HG03439 (cell line): Measurements from ENCODE around the gene FAF2.
A peak's percentile ranks its signal among the peaks of the same experiment; 100 is the strongest.
"Not testable (repeated sequence)": the region's sequence is repeated elsewhere in the genome, so short reads cannot be mapped to it uniquely, and the experiment has no call there.

Source experiments
- ATAC-seq: cut with Tn5 transposase; IDR thresholded peaks from one replicate; pipeline ENCODE4 v1.9.1; 2021; ENCODE audit warnings: mild to moderate bottlenecking, moderate library complexity; ENCODE audit not compliant: unreplicated experiment

Gene FAF2

GRCh38 chr5:176416965-176417364 lies 31.2 kb upstream of the FAF2 start:
- ATAC-seq: no peak

- ATAC-seq: no peak
These were observed 29.9 kb upstream of the FAF2 start for GRCh38 chr5:176418251-176418650.

GRCh38 chr5:176420086-176420485 lies 28.1 kb upstream of the FAF2 start:
- no peak for ATAC-seq

GRCh38 chr5:176420972-176421544 lies 27.1 kb upstream of the FAF2 start:
- ATAC-seq: no peak

GRCh38 chr5:176424181-176424580 lies 24.0 kb upstream of the FAF2 start:
- ATAC-seq: no peak

GRCh38 chr5:176425138-176425537 lies 23.0 kb upstream of the FAF2 start:
- ATAC-seq: no peak

- ATAC-seq: no peak
These were observed 22.4 kb upstream of the FAF2 start for GRCh38 chr5:176425791-176426190.

GRCh38 chr5:176426876-176427275 lies 21.3 kb upstream of the FAF2 start:
- no peak for ATAC-seq

- no peak for ATAC-seq
These were observed 20.2 kb upstream of the FAF2 start for GRCh38 chr5:176427971-176428370.

GRCh38 chr5:176429972-176430371 lies 18.2 kb upstream of the FAF2 start:
- no peak for ATAC-seq

- ATAC-seq: no peak
These were observed 15.5 kb upstream of the FAF2 start for GRCh38 chr5:176432707-176433106.

GRCh38 chr5:176436656-176437055 lies 11.5 kb upstream of the FAF2 start:
- no peak for ATAC-seq

GRCh38 chr5:176438959-176439757 lies 9.0 kb upstream of the FAF2 start:
- no peak for ATAC-seq

GRCh38 chr5:176440927-176441706 lies 7.1 kb upstream of the FAF2 start:
- no peak for ATAC-seq

- no peak for ATAC-seq
These were observed 6.3 kb upstream of the FAF2 start for GRCh38 chr5:176441921-176442323.

GRCh38 chr5:176442911-176443310 lies 5.3 kb upstream of the FAF2 start:
- ATAC-seq: not testable (repeated sequence)

- no peak for ATAC-seq
These were observed 3.4 kb upstream of the FAF2 start for GRCh38 chr5:176444742-176445141.

GRCh38 chr5:176446028-176446665 lies 2.0 kb upstream of the FAF2 start:
- no peak for ATAC-seq

- ATAC-seq: no peak
These were observed 1.1 kb upstream of the FAF2 start for GRCh38 chr5:176446884-176447590.

GRCh38 chr5:176447591-176447977 lies 601 bp upstream of the FAF2 start:
- peak; percentile 36 for ATAC-seq

GRCh38 chr5:176450077-176450476 lies 1.9 kb downstream of the FAF2 start:
- ATAC-seq: no peak
